Measurements from ENCODE around the gene HRAS.

DNA sequence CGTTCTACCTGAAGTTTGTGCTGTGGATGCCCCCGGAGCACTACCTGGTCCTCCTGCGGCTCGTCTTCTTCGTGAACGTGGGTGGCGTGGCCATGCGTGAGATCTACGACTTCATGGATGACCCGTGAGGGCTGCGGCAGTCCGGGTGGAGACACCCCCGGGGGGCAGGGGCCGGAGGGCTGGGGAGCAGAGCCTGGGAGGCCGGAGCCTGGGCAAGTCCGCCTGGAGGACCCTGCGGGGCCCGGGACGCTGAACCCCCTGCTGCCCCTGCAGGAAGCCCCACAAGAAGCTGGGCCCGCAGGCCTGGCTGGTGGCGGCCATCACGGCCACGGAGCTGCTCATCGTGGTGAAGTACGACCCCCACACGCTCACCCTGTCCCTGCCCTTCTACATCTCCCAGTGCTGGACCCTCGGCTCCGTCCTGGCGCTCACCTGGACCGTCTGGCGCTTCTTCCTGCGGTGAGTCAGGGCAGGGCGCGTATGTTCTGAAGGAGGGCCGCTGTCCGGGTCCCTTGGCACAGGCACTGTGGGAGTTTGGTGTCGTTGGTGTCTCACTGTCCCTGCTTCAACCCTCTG lies 45.7 kb downstream of the HRAS start:
- TF ChIP-seq EZH2phosphoT487 (IDR thresholded peaks at IDR 0.05; ENCODE audit: insufficient read depth, low read depth), result no peak
- TF ChIP-seq EZH2 (IDR thresholded peaks at IDR 0.05; ENCODE audit: insufficient read depth, poor library complexity, severe bottlenecking), result no peak

All from GM23248 (cell line).